ENCODE measurements around the gene FAM236A. TPM values are rescaled to one million over a fixed set of nuclear protein-coding genes. Genes with fewer than 3 reads are reported as not detected.
"Not testable (repeated sequence)": the region's sequence is repeated elsewhere in the genome, so short reads cannot be mapped to it uniquely, and the experiment has no call there.

The FAM236A gene
- not detected in 2 replicates for total RNA-seq (2014; rRNA removed; shearing (Covaris generic))

GRCh38 chrX:72937906-72938305 lies at the start of gene FAM236A:
FAM236A (plus strand) TSS chrX:72938206; CDS start chrX:72938263, 57 bp downstream.
- not testable (repeated sequence) for H3K4me3 ChIP-seq (ENCODE audit: insufficient read depth, low read depth, low read length); H3K27me3 ChIP-seq (ENCODE audit: control insufficient read depth, insufficient read depth, low read length); H3K36me3 ChIP-seq (replicated peaks; ENCODE audit: control insufficient read depth, insufficient read depth, low read length); DNase-seq

GRCh38 chrX:72889740-72890139 lies 48.3 kb upstream of the FAM236A start:
- not testable (repeated sequence) for H3K4me3 ChIP-seq (ENCODE audit: insufficient read depth, low read depth, low read length); DNase-seq; H3K36me3 ChIP-seq (replicated peaks; ENCODE audit: control insufficient read depth, insufficient read depth, low read length); H3K27me3 ChIP-seq (ENCODE audit: control insufficient read depth, insufficient read depth, low read length)

- DNase-seq; H3K36me3 ChIP-seq (replicated peaks; ENCODE audit: control insufficient read depth, insufficient read depth, low read length); H3K27me3 ChIP-seq (ENCODE audit: control insufficient read depth, insufficient read depth, low read length); H3K4me3 ChIP-seq (ENCODE audit: insufficient read depth, low read depth, low read length): not testable (repeated sequence)
Measured at GRCh38 chrX:72912315-72912714, 25.7 kb upstream of the FAM236A start, which contains the start of gene FAM236C. FAM236C (plus strand) TSS chrX:72912615; CDS start chrX:72912715, 100 bp downstream.

DNA sequence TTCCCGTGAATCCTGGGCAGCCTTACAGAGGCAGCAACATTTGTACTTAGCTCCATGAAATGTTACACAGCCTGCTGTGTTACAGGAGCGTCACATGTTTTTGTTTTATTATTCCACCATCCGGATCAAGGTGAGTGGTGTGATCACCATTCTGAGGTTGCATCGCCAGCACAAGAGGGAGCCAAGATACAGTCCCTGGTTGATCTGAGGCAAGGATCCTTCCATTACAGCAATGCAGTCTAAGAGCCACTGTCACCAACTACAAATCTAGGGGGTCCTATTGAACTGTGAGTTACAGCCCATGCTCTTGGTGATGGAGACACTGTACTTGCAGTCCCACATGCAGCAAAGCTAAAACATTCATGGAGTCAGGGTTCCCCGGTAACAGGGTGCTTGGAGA lies 21.9 kb upstream of the FAM236A start:
- H3K4me3 ChIP-seq (ENCODE audit: insufficient read depth, low read depth, low read length); H3K36me3 ChIP-seq (replicated peaks; ENCODE audit: control insufficient read depth, insufficient read depth, low read length); DNase-seq; H3K27me3 ChIP-seq (ENCODE audit: control insufficient read depth, insufficient read depth, low read length): not testable (repeated sequence)

- DNase-seq; H3K4me3 ChIP-seq (ENCODE audit: insufficient read depth, low read depth, low read length); H3K27me3 ChIP-seq (ENCODE audit: control insufficient read depth, insufficient read depth, low read length); H3K36me3 ChIP-seq (replicated peaks; ENCODE audit: control insufficient read depth, insufficient read depth, low read length): not testable (repeated sequence)
Measured at GRCh38 chrX:72932283-72932682, 5.7 kb upstream of the FAM236A start.

DNA sequence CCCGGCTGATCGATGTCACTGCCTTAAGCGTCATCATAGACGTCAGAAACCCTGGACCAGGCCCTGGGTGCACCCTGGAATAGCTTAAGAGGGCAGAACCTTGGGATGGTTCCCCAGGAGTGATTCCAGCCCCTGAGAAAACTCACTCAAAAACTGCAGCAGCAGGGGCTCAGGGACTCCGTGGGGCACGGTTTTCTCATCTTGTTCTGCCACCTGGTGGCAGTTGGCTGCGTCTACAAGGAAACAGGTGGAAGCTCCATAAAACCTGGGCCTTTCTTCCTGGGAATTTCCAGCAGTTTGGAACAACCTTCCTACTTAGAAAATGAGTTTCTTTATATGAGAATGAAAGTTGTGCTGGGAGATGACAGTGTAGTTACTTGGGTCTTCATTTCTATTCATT lies 1.6 kb upstream of the FAM236A start:
- not testable (repeated sequence) for H3K4me3 ChIP-seq (ENCODE audit: insufficient read depth, low read depth, low read length); H3K36me3 ChIP-seq (replicated peaks; ENCODE audit: control insufficient read depth, insufficient read depth, low read length); DNase-seq; H3K27me3 ChIP-seq (ENCODE audit: control insufficient read depth, insufficient read depth, low read length)

DNA sequence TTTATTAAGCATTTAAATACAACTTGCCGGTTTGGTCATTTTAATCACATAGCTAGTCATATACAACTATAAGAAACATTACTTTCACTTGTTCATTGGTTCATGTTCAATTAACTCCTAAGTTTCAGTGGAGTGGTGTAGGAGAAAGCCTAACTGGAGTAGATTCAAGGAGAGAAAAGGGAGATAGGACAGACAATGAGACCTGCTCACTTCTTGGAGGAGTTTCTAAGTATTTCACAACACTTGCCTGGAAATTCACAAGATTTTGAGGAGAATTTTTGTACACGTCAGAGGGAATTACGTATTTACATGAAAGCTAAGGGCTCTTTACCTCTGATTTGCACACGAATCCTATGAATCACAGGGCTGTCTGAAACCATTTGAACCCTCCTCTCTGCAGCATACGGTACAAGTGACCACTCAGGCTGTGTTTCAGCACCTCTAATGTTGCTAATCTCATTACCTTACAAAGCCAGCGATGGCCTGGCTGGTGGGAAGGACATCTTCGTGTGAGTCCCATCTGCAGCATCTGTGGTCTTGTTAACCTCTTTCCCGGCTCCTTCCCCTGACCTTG lies 1.0 kb upstream of the FAM236A start:
- not testable (repeated sequence) for H3K4me3 ChIP-seq (ENCODE audit: insufficient read depth, low read depth, low read length); H3K36me3 ChIP-seq (replicated peaks; ENCODE audit: control insufficient read depth, insufficient read depth, low read length); DNase-seq; H3K27me3 ChIP-seq (ENCODE audit: control insufficient read depth, insufficient read depth, low read length)

DNA sequence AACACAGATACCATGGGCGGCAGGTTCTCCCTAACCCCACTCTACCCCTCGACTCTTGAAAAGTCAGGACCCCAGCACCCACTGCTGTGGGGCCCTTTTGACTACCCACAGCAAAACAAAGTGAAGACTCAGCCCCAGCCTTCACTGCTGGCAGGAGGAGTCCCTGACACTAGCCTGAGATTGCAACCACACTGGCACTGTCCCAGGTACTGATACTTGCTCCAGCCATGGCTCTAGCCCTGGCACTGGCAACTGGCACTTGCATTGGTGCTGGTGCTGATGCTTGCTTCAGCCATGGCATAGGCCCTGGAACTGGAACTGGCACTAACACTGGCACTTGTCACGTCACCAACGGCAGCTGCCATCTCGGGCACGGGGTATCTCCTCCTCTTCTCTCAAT lies 4.3 kb downstream of the FAM236A start:
- not testable (repeated sequence) for H3K4me3 ChIP-seq (ENCODE audit: insufficient read depth, low read depth, low read length); H3K36me3 ChIP-seq (replicated peaks; ENCODE audit: control insufficient read depth, insufficient read depth, low read length); DNase-seq; H3K27me3 ChIP-seq (ENCODE audit: control insufficient read depth, insufficient read depth, low read length)

GRCh38 chrX:72943035-72943818 lies 5.2 kb downstream of the FAM236A start:
- DNase-seq; H3K36me3 ChIP-seq (replicated peaks; ENCODE audit: control insufficient read depth, insufficient read depth, low read length); H3K27me3 ChIP-seq (ENCODE audit: control insufficient read depth, insufficient read depth, low read length); H3K4me3 ChIP-seq (ENCODE audit: insufficient read depth, low read depth, low read length): not testable (repeated sequence)

GRCh38 chrX:72943819-72944169 lies 5.8 kb downstream of the FAM236A start, which contains the start of gene DMRTC1:
DMRTC1 (minus strand) TSS chrX:72943837; CDS start chrX:72875694, 68,143 bp downstream.
- DNase-seq; H3K36me3 ChIP-seq (replicated peaks; ENCODE audit: control insufficient read depth, insufficient read depth, low read length); H3K4me3 ChIP-seq (ENCODE audit: insufficient read depth, low read depth, low read length); H3K27me3 ChIP-seq (ENCODE audit: control insufficient read depth, insufficient read depth, low read length): not testable (repeated sequence)

- DNase-seq; H3K4me3 ChIP-seq (ENCODE audit: insufficient read depth, low read depth, low read length); H3K27me3 ChIP-seq (ENCODE audit: control insufficient read depth, insufficient read depth, low read length); H3K36me3 ChIP-seq (replicated peaks; ENCODE audit: control insufficient read depth, insufficient read depth, low read length): not testable (repeated sequence)
Measured at GRCh38 chrX:72959971-72960370, 22.0 kb downstream of the FAM236A start.

- not testable (repeated sequence) for H3K27me3 ChIP-seq (ENCODE audit: control insufficient read depth, insufficient read depth, low read length); DNase-seq; H3K36me3 ChIP-seq (replicated peaks; ENCODE audit: control insufficient read depth, insufficient read depth, low read length); H3K4me3 ChIP-seq (ENCODE audit: insufficient read depth, low read depth, low read length)
Measured at GRCh38 chrX:72971859-72972258, 33.9 kb downstream of the FAM236A start.

DNA sequence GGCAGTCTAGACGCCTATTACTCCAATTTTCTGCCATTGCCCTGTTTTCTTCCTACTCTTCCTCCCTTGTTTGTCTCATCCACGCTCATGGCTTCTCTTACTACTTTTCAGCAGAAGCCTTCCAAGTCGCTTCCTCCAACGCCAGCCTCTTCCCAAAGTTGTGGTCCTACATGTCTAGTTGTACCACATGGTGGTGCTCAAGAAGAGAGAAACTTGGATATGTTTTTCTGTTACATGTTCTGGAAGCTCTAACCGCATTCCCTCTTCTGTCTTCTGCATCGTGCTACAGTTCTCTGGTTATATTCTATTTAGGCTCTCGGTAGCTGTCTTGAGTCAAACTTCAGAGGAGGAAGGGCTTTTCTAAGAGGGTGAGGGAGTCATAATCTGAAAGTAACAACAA lies 36.9 kb downstream of the FAM236A start:
- H3K4me3 ChIP-seq (ENCODE audit: insufficient read depth, low read depth, low read length); DNase-seq; H3K36me3 ChIP-seq (replicated peaks; ENCODE audit: control insufficient read depth, insufficient read depth, low read length); H3K27me3 ChIP-seq (ENCODE audit: control insufficient read depth, insufficient read depth, low read length): not testable (repeated sequence)

DNA sequence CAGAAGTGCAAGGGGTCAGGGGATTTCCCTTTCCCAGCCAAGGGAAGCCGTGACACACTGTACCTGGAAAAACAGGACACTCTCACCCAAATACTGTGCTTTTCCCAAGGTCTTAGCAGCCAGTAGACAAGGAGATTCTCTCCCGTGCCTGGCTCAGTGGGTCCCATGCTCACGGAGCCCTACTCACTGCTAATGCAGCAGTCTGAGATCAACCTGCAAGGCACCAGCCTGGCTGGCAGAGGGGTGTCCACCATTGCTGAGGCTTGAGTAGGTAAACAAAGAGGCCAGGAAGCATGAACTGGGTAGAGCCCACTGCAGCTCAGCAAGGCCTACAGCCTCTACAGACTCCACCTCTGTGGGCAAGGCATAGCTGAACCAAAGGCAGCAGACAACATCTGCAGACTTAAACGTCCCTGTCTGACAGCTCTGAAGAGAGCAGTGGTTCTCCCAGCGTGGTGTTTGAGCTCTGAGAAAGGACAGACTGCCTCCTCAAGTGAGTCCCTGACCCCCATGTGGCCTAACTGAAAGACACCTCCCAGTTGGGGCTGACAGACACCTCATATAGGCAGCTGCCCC lies 43.0 kb downstream of the FAM236A start:
- H3K4me3 ChIP-seq (ENCODE audit: insufficient read depth, low read depth, low read length); DNase-seq; H3K36me3 ChIP-seq (replicated peaks; ENCODE audit: control insufficient read depth, insufficient read depth, low read length); H3K27me3 ChIP-seq (ENCODE audit: control insufficient read depth, insufficient read depth, low read length): not testable (repeated sequence)
